NCI-H1694 treated with DMSO at 0.1 percent for 48 hours (cell line): ENCODE measurements around the gene SPATA12.

Experiments
- DNase-seq: peaks from one replicate; lab custom pipeline; 2025; lab: John Stamatoyannopoulos, UW

Gene SPATA12

DNA sequence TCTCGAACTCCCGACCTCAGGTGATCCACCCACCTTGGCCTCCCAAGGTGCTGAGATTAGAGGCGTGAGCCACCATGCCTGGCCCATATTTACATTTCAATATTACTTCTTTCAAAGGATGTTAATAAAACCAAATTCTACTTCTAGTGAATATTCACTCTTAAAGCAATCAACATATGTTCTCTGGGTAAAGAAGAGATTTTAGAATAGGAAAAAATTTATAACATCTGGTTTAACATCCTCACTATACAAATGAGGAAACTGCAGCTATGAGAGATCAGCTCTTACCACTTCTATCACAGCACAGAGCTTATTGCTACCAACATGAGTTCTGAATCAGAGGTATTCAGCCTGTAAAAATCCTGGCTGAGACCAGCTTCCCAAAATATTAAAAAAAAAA is 56.0 kb downstream of the SPATA12 start:
- DNase-seq: no peak

DNA sequence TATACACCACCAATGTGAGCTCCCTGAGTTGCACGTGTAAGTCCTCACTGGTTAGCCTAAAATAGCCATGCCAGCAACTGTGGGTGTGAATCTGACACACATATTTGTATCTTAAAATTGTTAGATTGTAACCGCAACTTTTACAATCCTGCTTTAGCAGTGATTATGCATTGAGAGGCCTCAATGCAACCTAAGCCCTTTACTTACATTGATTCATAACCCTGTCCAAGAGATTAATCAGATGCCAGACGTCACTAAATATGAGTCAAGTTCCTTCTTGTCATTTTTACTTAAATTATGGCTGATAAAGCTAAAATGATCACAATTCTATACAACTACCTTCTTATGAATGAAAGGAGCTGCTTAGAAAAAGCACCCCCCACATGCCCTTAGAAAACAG is 57.8 kb downstream of the SPATA12 start:
- DNase-seq: no peak

DNA sequence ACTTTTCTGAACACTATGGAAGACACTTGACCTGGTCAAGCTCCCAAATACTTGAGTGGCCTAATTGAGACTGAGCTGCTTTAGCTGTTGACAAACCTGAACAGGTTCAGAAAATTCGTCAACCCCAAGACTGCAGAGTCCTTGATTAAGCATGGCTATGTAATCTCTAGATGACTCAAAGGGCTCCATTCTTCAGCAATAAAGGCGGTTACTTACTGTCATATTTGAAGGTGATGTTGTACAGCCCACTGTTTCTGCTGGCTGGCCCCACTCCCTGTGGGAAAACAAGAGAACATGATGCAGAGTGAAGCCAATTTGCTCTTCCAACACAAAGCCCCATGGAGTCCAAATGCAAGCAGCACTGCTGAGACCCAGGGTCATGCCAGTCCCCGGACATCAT is 59.6 kb downstream of the SPATA12 start:
- no peak for DNase-seq

DNA sequence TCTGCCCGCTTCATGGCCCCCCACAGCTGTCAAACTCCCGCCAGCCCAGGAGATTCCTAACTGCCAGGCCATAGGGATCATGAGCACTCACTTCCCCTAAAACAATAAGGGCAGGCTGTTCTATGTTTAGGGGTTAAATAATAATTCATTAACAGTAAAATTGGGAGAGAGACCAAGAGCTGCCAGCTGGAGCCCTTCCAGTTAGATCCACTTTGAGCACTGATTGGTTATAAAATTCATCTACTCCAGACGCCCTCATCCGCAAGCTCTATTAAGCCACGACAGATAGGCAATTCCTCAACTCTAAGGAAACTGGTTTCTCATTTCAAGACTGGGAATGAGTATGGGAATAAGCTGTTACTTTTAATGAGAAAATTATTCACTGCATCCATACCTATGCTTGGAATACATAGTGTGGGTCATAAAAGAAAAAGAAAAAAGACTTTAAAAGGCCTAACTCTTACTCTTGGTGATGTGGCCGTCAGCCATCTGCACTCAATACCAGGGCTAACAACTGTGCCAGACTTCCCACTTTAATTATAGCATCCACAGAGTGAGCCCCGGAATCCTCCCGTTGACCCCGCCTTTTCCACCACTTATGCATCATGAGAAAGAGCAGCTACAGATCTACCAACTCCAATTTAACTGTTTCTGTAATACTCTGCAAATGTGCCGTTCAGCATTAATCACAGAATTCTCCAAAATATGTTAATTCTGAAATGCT is 60.1 kb downstream of the SPATA12 start:
- no peak for DNase-seq
